GM23248 (cell line): ENCODE measurements around the gene ALPK1.

Experiments
- EZH2 ChIP-seq: fragments of 200-600 bp; sonication (generic); IDR thresholded peaks from 2 replicates; pipeline ENCODE4 v1.6.1; 2018; ENCODE audit warnings: antibody characterized with exemption, mild to moderate bottlenecking; ENCODE audit not compliant: insufficient read depth, poor library complexity, severe bottlenecking
- EZH2phosphoT487 ChIP-seq: fragments of 200-600 bp; sonication (generic); IDR thresholded peaks from 2 replicates; pipeline ENCODE4 v1.6.1; 2018; ENCODE audit warnings: antibody characterized with exemption, moderate library complexity, mild to moderate bottlenecking, low read depth; ENCODE audit not compliant: insufficient read depth

GRCh38 chr4:112284166-112284565 lies 13.0 kb upstream of the ALPK1 start:
- TF ChIP-seq EZH2: no peak
- TF ChIP-seq EZH2phosphoT487: no peak
